Cardiac muscle cell (in vitro differentiated cells and primary cell): ENCODE results near the gene SLC6A4. TPM values are rescaled to one million over a fixed set of nuclear protein-coding genes. Genes with fewer than 3 reads are reported as not detected.

Source experiments
- DNase-seq, 2 donors: peaks; one replicate each; pipeline versions ENCODE4 v3.0.0 to v3.0.0-alpha.2; 2010 to 2017; ENCODE audit warnings: low read depth in 1 of 2, low spot score in 1 of 2
- H3K27ac ChIP-seq: fragments of 200-600 bp; sonication (generic); 2 replicates; pipeline ENCODE4 v1.5.1; 2016
- H3K27me3 ChIP-seq: fragments of 200-600 bp; sonication (generic); 2 replicates; pipeline ENCODE4 v1.6.0; 2016; ENCODE audit warnings: control low read depth
- H3K36me3 ChIP-seq: fragments of 200-600 bp; sonication (generic); 2 replicates; pipeline ENCODE4 v1.5.1; 2016; ENCODE audit warnings: control low read depth
- H3K4me1 ChIP-seq: fragments of 200-600 bp; sonication (generic); 2 replicates; pipeline ENCODE4 v1.8.1; 2017; ENCODE audit warnings: low read depth, mild to moderate bottlenecking, mixed run types
- H3K4me3 ChIP-seq: fragments of 200-600 bp; sonication (generic); 2 replicates; pipeline ENCODE4 v1.5.1; 2016; ENCODE audit warnings: mild to moderate bottlenecking
- H3K9me3 ChIP-seq: fragments of 200-600 bp; sonication (generic); 2 replicates; pipeline ENCODE4 v1.5.1; 2017; ENCODE audit warnings: low read depth, mild to moderate bottlenecking, control low read depth
- CTCF ChIP-seq: IDR thresholded peaks from 2 replicates; pipeline ENCODE4 v1.5.1; 2012; ENCODE audit warnings: low read depth, mild to moderate bottlenecking, low read length
- polyA plus RNA-seq: library from polyadenylated mRNA; unstranded; fragments of >200 nt; fragmentation: Nextera tagmentation; extraction: Ambion mirVana; gene quantifications from 2 replicates; pipeline ENCODE4 v1.2.1, GENCODE V29; 2016
- total RNA-seq: library from RNA; depleted of rRNA; stranded (reverse); fragments of >200 nt; gene quantifications from 2 replicates; pipeline ENCODE4 v1.2.3, GENCODE V29; 2016

SLC6A4 gene
- total and polyA plus RNA-seq, 2 experiments from 2014 or later: 0.36 TPM; not detected in 1

DNA sequence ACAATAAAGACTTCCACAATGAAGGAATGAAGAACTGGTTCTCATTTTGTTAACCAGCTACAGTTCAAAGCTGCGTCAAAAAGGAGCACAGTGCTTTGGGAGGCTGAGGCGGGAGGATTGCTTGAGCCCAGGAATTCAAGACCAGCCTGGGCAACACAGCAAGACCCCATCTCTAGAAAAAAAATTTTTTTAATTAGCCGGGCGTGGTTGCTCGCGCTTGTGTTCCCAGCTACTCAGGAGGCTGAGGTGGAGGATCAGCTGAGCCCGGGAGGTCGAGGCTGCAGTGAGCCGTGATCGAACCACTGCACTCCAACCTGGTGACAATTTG lies 764 bp upstream of the SLC6A4 start:
- no peak for DNase-seq
- Histone ChIP-seq H3K27me3 (peaks cover 93% of the 10 kb centered on the region), H3K36me3 (no peaks in the 10 kb centered on the region), H3K27ac (no peak overlapping the region), H3K4me1 (peaks cover 4% of the 10 kb centered on the region), H3K4me3 (no peak overlapping the region), H3K9me3 (no peaks in the 10 kb centered on the region)
- TF ChIP-seq CTCF: no peak

GRCh38 chr17:30234964-30235363 lies 533 bp downstream of the SLC6A4 start:
- Histone ChIP-seq H3K27ac (peak overlapping the region; percentile 6), H3K4me1 (peaks cover 4% of the 10 kb centered on the region), H3K4me3 (peak overlapping the region; percentile 29), H3K36me3 (no peaks in the 10 kb centered on the region), H3K9me3 (no peaks in the 10 kb centered on the region), H3K27me3 (peaks cover 100% of the 10 kb centered on the region)
- TF ChIP-seq CTCF: no peak
- DNase-seq: peak in 1 of 2 donors; percentile 88

DNA sequence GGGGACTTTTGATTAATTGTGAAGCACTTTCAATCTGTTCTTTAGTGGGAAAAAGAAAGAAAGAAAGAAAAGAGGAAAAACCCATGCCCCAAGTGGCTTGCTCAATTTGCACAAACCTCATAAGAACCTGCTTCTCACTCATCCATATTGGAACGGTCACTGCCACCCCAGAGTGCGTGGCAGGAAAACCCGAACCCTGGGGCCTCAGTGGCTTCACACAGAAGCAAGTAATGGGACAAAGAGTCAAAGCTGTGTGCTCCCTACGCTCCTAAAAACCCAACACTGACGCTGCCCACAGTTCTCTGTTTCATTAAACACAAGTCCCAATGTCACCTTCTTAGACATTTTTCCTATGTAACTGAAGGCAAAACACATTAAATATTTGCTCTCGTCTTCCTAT lies 1.2 kb downstream of the SLC6A4 start:
- Histone ChIP-seq H3K4me1 (peaks cover 4% of the 10 kb centered on the region), H3K4me3 (no peak overlapping the region), H3K36me3 (no peaks in the 10 kb centered on the region), H3K27ac (no peak overlapping the region), H3K9me3 (no peaks in the 10 kb centered on the region), H3K27me3 (peaks cover 99% of the 10 kb centered on the region)
- TF ChIP-seq CTCF: no peak
- no peak for DNase-seq

- Histone ChIP-seq H3K27ac (no peak overlapping the region), H3K4me3 (no peak overlapping the region), H3K9me3 (no peaks in the 10 kb centered on the region), H3K36me3 (no peaks in the 10 kb centered on the region), H3K27me3 (peaks cover 95% of the 10 kb centered on the region), H3K4me1 (peaks cover 4% of the 10 kb centered on the region)
- TF ChIP-seq CTCF: no peak
- no peak for DNase-seq
Observed at GRCh38 chr17:30232824-30233427, 2.6 kb downstream of the SLC6A4 start.

DNA sequence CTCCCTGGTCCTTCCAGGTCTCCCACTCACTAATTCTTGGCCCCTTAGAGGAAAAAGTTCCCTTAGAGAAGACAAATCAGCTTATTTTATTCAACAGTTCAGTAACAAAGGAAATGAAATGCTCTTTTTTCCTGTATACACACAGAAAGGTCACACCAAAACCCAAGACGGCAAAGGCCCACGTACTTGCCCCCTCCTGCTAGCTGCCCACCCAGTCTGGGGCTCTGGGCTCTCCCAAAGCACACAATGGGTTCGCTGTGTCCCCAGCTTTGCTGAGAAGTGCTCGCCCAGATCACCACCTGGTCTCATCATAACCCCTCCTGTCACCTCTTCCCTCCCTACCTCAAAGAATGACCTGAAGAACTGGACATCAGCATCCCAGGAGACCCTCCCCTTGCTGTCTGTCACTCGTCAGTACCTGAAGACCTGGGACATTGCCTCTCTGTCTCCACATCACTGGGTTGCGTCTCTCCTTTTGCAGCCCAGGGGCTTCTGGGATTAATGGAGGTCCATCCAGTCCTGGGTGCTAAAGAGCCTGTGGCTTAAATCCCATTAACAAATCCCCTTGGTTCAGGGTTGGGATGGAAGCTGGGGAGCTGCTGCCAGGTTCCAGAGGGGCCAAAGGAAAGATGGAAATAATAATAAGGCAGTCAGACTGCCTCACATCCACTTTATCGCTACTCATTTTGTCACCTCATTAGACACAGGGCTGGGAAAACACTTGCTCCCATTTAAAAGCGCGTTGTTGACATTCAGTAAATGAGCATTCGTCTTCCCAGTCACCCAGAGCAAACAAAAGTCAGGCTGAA lies 3.3 kb downstream of the SLC6A4 start:
- no peak for DNase-seq
- Histone ChIP-seq H3K36me3 (no peaks in the 10 kb centered on the region), H3K4me3 (no peak overlapping the region), H3K27me3 (peaks cover 87% of the 10 kb centered on the region), H3K27ac (no peak overlapping the region), H3K4me1 (peaks cover 4% of the 10 kb centered on the region), H3K9me3 (no peaks in the 10 kb centered on the region)
- no peak for TF ChIP-seq CTCF
